Liver (tissue), 9 donors: ENCODE results near the gene CDH26. TPM values are rescaled to one million over a fixed set of nuclear protein-coding genes. Genes with fewer than 3 reads are reported as not detected.

ENCODE experiments used
- DNase-seq: peaks from one replicate; pipeline ENCODE4 v3.0.0-alpha.2; 2017; ENCODE audit warnings: low spot score
- H3K27ac ChIP-seq, 2 donors: one replicate each; pipeline ENCODE4 v1.7.0; 2013; ENCODE audit warnings: inconsistent platforms in 2 of 2, low read length in 2 of 2, control low read depth in 1 of 2, low read depth in 1 of 2, mild to moderate bottlenecking in 1 of 2
- H3K27me3 ChIP-seq, 4 donors: one replicate each; pipeline versions ENCODE4 v1.6.1 to v1.7.0; 2013; ENCODE audit warnings: low read length in 3 of 4, inconsistent platforms in 1 of 4, mild to moderate bottlenecking in 1 of 4, moderate library complexity in 1 of 4; ENCODE audit not compliant: control insufficient read depth in 4 of 4, insufficient read depth in 4 of 4
- H3K36me3 ChIP-seq, 4 donors: one replicate each; pipeline versions ENCODE4 v1.6.1 to v1.7.0; 2013; ENCODE audit warnings: low read length in 3 of 4, mild to moderate bottlenecking in 3 of 4, low read depth in 1 of 4, moderate library complexity in 1 of 4; ENCODE audit not compliant: control insufficient read depth in 4 of 4, insufficient read depth in 3 of 4
- H3K4me1 ChIP-seq, 4 donors: one replicate each; pipeline versions ENCODE4 v1.6.1 to v1.7.0; 2013; ENCODE audit warnings: low read length in 3 of 4, mild to moderate bottlenecking in 3 of 4, moderate library complexity in 1 of 4; ENCODE audit not compliant: control insufficient read depth in 4 of 4, insufficient read depth in 4 of 4
- H3K4me3 ChIP-seq, 3 donors: one replicate each; pipeline versions ENCODE4 v1.6.1 to v1.7.0; 2013; ENCODE audit warnings: low read length in 3 of 3, control low read depth in 1 of 3, low read depth in 1 of 3, mild to moderate bottlenecking in 1 of 3
- H3K9ac ChIP-seq, 2 donors: one replicate each; pipeline ENCODE4 v1.7.0; 2013; ENCODE audit warnings: low read length in 2 of 2, mild to moderate bottlenecking in 2 of 2, moderate library complexity in 2 of 2, control low read depth in 1 of 2, low read depth in 1 of 2
- H3K9me3 ChIP-seq, 4 donors: one replicate each; pipeline versions ENCODE4 v1.6.1 to v1.7.0; 2013; ENCODE audit warnings: low read length in 3 of 4; ENCODE audit not compliant: control insufficient read depth in 4 of 4
- CTCF ChIP-seq: fragments of 150-350 bp; IDR thresholded peaks from 2 replicates; pipeline ENCODE4 v1.5.1; 2017; ENCODE audit warnings: improper control_type of control experiment, low read depth, low read length; ENCODE audit not compliant: missing input control
- EGR1 ChIP-seq, 2 donors: IDR thresholded peaks; 2 replicates each; pipeline ENCODE4 v1.6.1; 2016 to 2018; ENCODE audit warnings: antibody characterized with exemption in 2 of 2, low read depth in 2 of 2
- FOXA1 ChIP-seq: IDR thresholded peaks from 2 replicates; pipeline ENCODE4 v1.6.1; 2016; ENCODE audit warnings: antibody characterized with exemption
- FOXA2 ChIP-seq: IDR thresholded peaks from 2 replicates; pipeline ENCODE4 v1.6.1; 2016; ENCODE audit warnings: antibody characterized with exemption
- GABPA ChIP-seq, 2 donors: IDR thresholded peaks in 1 of 2; conservative IDR thresholded peaks in 1 of 2; 2 replicates each; pipeline ENCODE4 v1.6.1; 2016; ENCODE audit warnings: antibody characterized with exemption in 2 of 2, mild to moderate bottlenecking in 1 of 2, moderate library complexity in 1 of 2
- HNF4A ChIP-seq, 2 donors: conservative IDR thresholded peaks; 2 replicates each; pipeline ENCODE4 v1.6.1; 2016; ENCODE audit warnings: antibody characterized with exemption in 2 of 2, mild to moderate bottlenecking in 2 of 2
- HNF4G ChIP-seq: IDR thresholded peaks from 2 replicates; pipeline ENCODE4 v1.6.1; 2016; ENCODE audit warnings: antibody characterized with exemption
- JUND ChIP-seq, 2 donors: IDR thresholded peaks; 2 replicates each; pipeline ENCODE4 v1.6.1; 2016; ENCODE audit warnings: antibody characterized with exemption in 2 of 2
- NR2F2 ChIP-seq: IDR thresholded peaks from 2 replicates; pipeline ENCODE4 v1.6.1; 2016; ENCODE audit warnings: antibody characterized with exemption
- RAD21 ChIP-seq, 2 donors: IDR thresholded peaks; 2 replicates each; pipeline ENCODE4 v1.6.1; 2016; ENCODE audit warnings: antibody characterized with exemption in 2 of 2, mild to moderate bottlenecking in 2 of 2
- RXRA ChIP-seq, 2 donors: IDR thresholded peaks; 2 replicates each; pipeline ENCODE4 v1.6.1; 2017 to 2018; ENCODE audit warnings: antibody characterized with exemption in 2 of 2, mild to moderate bottlenecking in 1 of 2
- SP1 ChIP-seq: IDR thresholded peaks from 2 replicates; pipeline ENCODE4 v1.6.1; 2018; ENCODE audit warnings: antibody characterized with exemption, mild to moderate bottlenecking
- TAF1 ChIP-seq: conservative IDR thresholded peaks from 2 replicates; pipeline ENCODE4 v1.6.1; 2016; ENCODE audit warnings: antibody characterized with exemption, mild to moderate bottlenecking
- YY1 ChIP-seq: IDR thresholded peaks from 2 replicates; pipeline ENCODE4 v1.6.1; 2016; ENCODE audit warnings: antibody characterized with exemption, mild to moderate bottlenecking
- ZBTB33 ChIP-seq: IDR thresholded peaks from 2 replicates; pipeline ENCODE4 v1.6.1; 2016; ENCODE audit warnings: antibody characterized with exemption
- WGBS: extraction: QIAGEN DNeasy Blood & Tissue Kit; methylation state at CpG from one replicate; pipeline ENCODE4 v1.1.7; 2013; 5-methylcytosine and 5-hydroxymethylcytosine counted together
- polyA plus RNA-seq, 2 donors: library from polyadenylated mRNA; stranded (reverse) in 1 of 2; unstranded in 1 of 2; fragments of 200-250 nt in 1 of 2; fragments of >200 nt in 1 of 2; fragmentation: Nextera tagmentation in 1 of 2; extraction: Ambion mirVana in 1 of 2; gene quantifications; one replicate each; pipeline versions ENCODE4 v1.2.1 to v1.2.3, GENCODE V29; 2013 to 2015
- total RNA-seq, 2 donors: library from RNA; depleted of rRNA; stranded (reverse); fragments of >200 nt; gene quantifications; one replicate each; pipeline ENCODE4 v1.2.3, GENCODE V29; 2014
- TF ChIP-seq, protein P1 (sequence below): IDR thresholded peaks from 2 replicates; pipeline ENCODE4 v1.6.1; 2016; ENCODE audit warnings: antibody characterized with exemption
- TF ChIP-seq, protein P2 (sequence below): IDR thresholded peaks from 2 replicates; pipeline ENCODE4 v1.6.1; 2016; ENCODE audit warnings: antibody characterized with exemption, mild to moderate bottlenecking
- TF ChIP-seq, protein P3 (sequence below): IDR thresholded peaks from 2 replicates; pipeline ENCODE4 v1.6.1; 2016; ENCODE audit warnings: antibody characterized with exemption
- donor health status: healthy.
- donor health status: healthy.
- donor health status: healthy.
- donor health status: healthy.
- donor health status: healthy.

Gene CDH26
- total and polyA plus RNA-seq, 4 donors: 0.03 to 0.70 (median 0.43) TPM

- H3K4me1 ChIP-seq: no peaks in the 10 kb centered on the region
Measured at GRCh38 chr20:60060006-60060557, 101.9 kb downstream of the CDH26 start.

DNA sequence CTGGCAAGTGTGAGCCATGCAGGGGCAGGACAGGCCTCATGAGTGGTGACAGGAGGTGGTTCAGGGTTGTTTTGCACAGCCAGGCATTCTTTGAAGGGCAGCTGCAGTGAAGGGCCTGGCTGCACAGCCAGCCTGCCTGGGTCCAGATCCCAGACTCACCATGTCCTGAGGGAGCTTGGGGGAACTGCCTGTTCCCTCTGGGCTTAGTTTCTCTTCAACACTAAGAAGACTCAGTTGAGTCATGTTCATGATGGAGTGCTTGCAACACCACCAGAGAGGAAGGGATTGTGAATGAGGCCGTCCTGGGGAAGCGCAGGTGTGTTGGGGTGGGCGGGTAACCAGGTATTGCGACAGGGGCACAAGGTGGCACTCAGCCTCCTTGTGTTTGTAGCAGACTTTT, 102.4 kb downstream of the CDH26 start:
- no peaks in the 10 kb centered on the region for H3K9me3 ChIP-seq
- DNase-seq: no peak
- no peaks in the 10 kb centered on the region for H3K36me3 ChIP-seq
- H3K4me3 ChIP-seq: no peak overlapping the region
- 81% methylated on average over 4 of the region's 4 CpGs for WGBS
- H3K4me1 ChIP-seq: no peaks in the 10 kb centered on the region
- no peak overlapping the region for H3K9ac ChIP-seq
- TF ChIP-seq, protein P1, sequence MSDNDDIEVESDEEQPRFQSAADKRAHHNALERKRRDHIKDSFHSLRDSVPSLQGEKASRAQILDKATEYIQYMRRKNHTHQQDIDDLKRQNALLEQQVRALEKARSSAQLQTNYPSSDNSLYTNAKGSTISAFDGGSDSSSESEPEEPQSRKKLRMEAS: no peak
- TF ChIP-seq HNF4A (conservative IDR thresholded peaks at IDR 0.05): no peak
- TF ChIP-seq EGR1 (IDR thresholded peaks at IDR 0.05; ENCODE audit: low read depth in 2 of 2): no peak
- no peak for TF ChIP-seq CTCF
- no peak for TF ChIP-seq YY1
- no peak for TF ChIP-seq TAF1
- TF ChIP-seq FOXA2: no peak
- TF ChIP-seq SP1: no peak
- TF ChIP-seq JUND (IDR thresholded peaks at IDR 0.05): no peak
- no peak for TF ChIP-seq RXRA (IDR thresholded peaks at IDR 0.05)
- TF ChIP-seq, protein P2, sequence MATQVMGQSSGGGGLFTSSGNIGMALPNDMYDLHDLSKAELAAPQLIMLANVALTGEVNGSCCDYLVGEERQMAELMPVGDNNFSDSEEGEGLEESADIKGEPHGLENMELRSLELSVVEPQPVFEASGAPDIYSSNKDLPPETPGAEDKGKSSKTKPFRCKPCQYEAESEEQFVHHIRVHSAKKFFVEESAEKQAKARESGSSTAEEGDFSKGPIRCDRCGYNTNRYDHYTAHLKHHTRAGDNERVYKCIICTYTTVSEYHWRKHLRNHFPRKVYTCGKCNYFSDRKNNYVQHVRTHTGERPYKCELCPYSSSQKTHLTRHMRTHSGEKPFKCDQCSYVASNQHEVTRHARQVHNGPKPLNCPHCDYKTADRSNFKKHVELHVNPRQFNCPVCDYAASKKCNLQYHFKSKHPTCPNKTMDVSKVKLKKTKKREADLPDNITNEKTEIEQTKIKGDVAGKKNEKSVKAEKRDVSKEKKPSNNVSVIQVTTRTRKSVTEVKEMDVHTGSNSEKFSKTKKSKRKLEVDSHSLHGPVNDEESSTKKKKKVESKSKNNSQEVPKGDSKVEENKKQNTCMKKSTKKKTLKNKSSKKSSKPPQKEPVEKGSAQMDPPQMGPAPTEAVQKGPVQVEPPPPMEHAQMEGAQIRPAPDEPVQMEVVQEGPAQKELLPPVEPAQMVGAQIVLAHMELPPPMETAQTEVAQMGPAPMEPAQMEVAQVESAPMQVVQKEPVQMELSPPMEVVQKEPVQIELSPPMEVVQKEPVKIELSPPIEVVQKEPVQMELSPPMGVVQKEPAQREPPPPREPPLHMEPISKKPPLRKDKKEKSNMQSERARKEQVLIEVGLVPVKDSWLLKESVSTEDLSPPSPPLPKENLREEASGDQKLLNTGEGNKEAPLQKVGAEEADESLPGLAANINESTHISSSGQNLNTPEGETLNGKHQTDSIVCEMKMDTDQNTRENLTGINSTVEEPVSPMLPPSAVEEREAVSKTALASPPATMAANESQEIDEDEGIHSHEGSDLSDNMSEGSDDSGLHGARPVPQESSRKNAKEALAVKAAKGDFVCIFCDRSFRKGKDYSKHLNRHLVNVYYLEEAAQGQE: no peak
- no peak for TF ChIP-seq NR2F2
- TF ChIP-seq, protein P3, sequence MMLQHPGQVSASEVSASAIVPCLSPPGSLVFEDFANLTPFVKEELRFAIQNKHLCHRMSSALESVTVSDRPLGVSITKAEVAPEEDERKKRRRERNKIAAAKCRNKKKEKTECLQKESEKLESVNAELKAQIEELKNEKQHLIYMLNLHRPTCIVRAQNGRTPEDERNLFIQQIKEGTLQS: no peak
- no peak for TF ChIP-seq ZBTB33
- no peak for TF ChIP-seq FOXA1
- no peak for TF ChIP-seq HNF4G
- TF ChIP-seq RAD21 (IDR thresholded peaks at IDR 0.05): no peak
- no peak for TF ChIP-seq GABPA (IDR thresholded peaks at IDR 0.05 in 1 of 2, conservative IDR thresholded peaks at IDR 0.05 in 1 of 2)
- no peak overlapping the region for H3K27ac ChIP-seq
- no peaks in the 10 kb centered on the region for H3K27me3 ChIP-seq

More at GRCh38 chr20:60060006-60060557, 101.9 kb downstream of the CDH26 start:
- WGBS: 92% methylated on average over 13 of the region's 13 CpGs
- no peak overlapping the region for H3K4me3 ChIP-seq
- H3K27me3 ChIP-seq: no peaks in the 10 kb centered on the region
- TF ChIP-seq SP1: no peak
- H3K36me3 ChIP-seq: no peaks in the 10 kb centered on the region
- H3K9me3 ChIP-seq: no peaks in the 10 kb centered on the region
- H3K27ac ChIP-seq: no peak overlapping the region
- no peak for DNase-seq
- H3K9ac ChIP-seq: no peak overlapping the region
